GM21515 (cell line): ENCODE results near the gene KATNB1.
"Not testable (repeated sequence)": the region's sequence is repeated elsewhere in the genome, so short reads cannot be mapped to it uniquely, and the experiment has no call there.

Experiments
- ATAC-seq: cut with Tn5 transposase; IDR thresholded peaks from one replicate; pipeline ENCODE4 v1.9.1; 2021; ENCODE audit not compliant: unreplicated experiment

Gene KATNB1

GRCh38 chr16:57701759-57702371 lies 33.7 kb upstream of the KATNB1 start:
- no peak for ATAC-seq

DNA sequence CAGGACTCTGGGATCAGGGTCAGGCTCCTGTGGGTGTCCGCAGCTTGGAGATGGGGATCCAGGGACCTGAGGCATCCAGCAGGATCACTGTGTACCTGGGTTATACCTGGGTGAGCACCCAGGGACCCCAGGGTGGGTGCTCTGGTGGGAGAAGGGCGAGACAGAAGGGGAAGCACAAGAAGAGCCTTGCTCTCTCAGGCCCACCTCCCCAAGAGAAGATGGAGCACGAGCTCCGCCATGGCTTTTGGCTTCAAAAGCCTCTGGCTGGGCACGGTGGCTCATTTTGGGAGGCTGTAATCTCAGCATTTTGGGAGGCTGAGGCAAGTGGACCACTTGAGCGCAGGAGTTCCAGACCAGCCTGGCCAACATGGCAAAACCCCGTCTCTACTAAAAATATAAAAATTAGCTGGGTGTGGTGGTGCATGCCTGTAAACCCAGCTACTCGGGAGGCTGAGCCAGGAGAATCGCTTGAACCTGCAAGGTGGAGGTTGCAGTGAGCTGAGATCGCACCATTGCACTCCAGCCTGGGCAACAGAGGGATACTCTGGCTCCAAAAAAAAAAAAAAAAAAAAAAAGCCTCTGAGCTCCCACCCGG lies 32.1 kb upstream of the KATNB1 start:
- no peak for ATAC-seq

DNA sequence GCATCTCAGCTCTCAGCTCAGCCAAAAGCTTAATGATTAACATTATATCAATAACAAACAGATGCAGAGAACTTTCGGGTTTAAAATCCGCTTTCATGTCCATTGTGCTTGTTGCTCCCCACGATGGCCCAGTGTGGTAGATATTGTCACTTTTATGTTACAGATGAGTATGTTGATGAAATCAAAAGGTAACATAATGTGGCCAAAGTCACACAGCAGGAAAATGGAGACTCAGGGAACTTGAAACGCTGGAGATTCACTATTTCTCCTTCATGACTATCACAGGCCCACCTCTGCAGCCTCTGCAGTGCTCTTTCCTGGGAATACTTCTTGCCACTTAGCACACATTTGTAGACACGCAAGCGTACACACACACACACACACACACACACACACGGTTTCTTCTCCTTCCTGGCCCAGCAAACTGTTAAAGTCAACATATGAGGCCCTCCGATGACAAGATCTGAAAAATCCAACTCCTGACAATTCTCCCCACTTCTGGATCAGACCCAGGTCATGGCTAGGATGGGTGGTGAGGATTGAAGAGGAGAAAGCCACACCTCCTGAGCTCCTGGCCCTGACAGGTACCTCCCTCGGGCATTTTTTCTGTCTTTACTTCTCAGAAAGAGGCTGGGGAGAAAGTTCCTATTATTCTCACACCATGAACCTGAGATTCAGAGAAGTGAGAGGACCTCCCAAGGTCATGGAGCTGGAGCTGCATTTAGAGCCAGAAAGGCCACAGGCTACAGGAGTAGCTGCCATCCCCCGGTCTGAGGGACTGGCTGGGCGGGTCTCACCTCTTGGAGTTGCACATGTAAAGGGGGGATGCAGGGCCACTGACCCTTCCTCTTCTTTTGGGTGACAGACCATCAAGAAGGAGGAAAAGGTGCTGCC lies 31.3 kb upstream of the KATNB1 start:
- ATAC-seq = no peak

GRCh38 chr16:57704905-57705852 lies 30.4 kb upstream of the KATNB1 start:
- ATAC-seq = no peak

DNA sequence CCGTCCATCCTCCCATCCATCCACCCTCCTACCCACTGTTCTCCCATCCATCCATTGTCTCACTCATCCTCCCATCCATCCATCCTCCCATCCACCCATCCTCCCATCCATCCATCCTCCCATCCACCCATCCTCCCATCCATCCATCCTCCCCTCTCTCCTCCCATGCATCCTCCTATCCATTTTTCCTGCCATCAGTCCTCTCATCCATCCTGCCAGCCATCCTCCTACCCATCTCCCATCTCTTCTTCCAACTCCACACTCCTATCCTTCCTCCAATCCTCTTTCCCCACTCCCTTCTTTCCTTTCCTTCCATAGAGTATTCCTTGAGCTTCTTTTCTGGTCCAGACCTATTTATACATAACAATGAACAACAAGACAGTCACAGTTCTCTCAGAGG lies 28.9 kb upstream of the KATNB1 start:
- ATAC-seq = no peak

- no peak for ATAC-seq
Observed at GRCh38 chr16:57707331-57707730, 28.2 kb upstream of the KATNB1 start.

DNA sequence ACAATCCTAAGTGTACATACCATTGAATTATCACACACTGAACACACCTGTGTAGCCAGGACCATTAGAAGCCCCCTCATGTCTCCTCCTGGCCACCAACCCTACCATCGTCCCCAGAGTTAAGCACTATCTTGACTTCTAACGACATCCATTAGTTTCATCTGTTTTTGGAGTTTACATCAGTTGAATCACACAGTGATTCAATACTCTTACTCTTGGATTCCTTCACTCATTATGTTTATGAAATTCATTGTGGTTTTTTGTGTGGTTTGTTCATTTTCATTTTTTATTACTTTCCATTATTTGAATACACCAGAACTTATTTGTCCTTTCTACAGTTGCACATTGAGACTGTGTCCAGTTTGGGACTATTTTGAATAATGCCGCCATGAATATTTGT lies 27.4 kb upstream of the KATNB1 start:
- ATAC-seq = no peak

DNA sequence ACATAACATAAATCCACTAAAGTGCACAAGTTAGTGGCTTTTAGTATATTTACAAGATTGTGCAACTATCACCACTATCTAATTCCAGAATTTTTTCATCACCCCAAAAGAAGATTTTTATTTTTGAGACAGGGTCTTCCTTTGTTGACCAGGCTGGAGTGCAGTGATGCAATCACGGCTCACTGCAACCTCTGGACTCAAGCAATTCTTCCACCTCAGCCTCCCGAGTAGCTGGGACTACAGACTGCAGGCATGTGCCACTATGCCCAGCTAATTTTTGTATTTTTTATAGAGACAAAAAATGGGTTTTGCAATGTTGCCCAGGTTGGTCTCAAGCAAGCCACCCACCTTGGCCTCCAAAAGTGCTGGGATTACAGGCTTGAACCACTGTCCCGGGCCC lies 25.9 kb upstream of the KATNB1 start:
- no peak for ATAC-seq

- ATAC-seq = no peak
Observed at GRCh38 chr16:57711346-57711745, 24.2 kb upstream of the KATNB1 start.

DNA sequence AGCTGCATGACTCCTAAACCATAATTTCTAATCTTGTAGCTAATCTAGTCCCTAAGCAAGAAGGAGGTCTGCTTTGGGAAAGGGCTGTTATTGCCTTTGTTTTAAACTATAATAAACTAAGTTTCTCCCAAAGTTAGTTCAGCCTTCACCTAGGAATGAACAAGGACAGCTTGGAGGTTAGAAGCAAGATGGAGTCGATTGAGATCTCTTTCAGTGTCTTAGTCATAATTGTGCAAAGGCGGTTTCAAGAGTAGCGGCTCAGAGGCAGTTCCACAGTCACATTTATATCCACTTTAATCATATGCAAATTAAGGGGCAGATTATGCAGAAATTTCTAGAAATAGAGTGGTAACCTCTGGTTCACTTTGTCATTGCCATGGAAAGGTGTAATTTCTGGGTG lies 23.6 kb upstream of the KATNB1 start:
- ATAC-seq = no peak

- not testable (repeated sequence) for ATAC-seq
Observed at GRCh38 chr16:57712569-57712968, 23.0 kb upstream of the KATNB1 start.

GRCh38 chr16:57713596-57713995 lies 22.0 kb upstream of the KATNB1 start:
- ATAC-seq = no peak

DNA sequence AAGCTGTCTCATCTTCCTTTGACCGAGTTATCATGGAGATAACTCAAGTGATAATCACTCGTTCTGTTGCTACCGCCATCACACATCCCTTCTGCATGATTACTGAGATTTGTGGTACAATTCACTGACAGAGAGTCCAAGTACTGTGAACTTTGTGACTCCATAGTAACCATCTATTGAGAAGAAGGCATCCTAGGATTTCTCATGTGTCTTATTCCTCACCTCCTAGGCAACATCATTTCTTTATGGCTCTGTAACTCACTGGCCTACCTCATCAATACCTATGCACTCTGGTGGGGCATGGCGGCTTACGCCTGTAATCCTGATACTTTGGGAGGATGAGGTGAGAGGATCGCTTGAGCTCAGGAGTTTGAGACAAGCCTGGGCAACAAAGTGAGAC lies 21.5 kb upstream of the KATNB1 start:
- ATAC-seq = no peak

DNA sequence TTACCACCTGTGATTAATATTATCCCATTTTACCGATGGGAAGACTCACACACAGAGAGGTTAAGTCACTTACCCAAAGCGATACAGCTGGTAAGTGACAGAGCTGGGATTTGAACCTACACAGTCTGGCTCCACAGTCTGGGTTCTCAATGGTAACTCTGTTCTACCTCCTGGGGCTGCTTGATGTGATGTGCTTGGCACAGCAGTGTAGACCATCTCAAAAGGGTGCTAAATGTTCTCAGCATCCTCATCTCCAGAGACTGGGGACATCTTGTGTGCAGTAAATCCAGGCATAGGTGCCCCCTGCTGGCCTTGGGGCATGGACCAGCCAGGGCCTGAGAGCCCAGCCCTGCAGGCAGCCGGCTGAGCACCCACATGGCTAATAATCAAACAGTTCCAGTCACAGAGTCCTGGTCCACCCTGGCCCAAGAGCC lies 15.4 kb upstream of the KATNB1 start:
- no peak for ATAC-seq

- no peak for ATAC-seq
Observed at GRCh38 chr16:57721356-57722209, 14.0 kb upstream of the KATNB1 start.

GRCh38 chr16:57722210-57722499 lies 13.4 kb upstream of the KATNB1 start:
- ATAC-seq = no peak

- ATAC-seq = no peak
Observed at GRCh38 chr16:57722651-57723050, 12.9 kb upstream of the KATNB1 start.

GRCh38 chr16:57723170-57723569 lies 12.4 kb upstream of the KATNB1 start:
- no peak for ATAC-seq

GRCh38 chr16:57724531-57724930 lies 11.0 kb upstream of the KATNB1 start:
- ATAC-seq = no peak

GRCh38 chr16:57725151-57725550 lies 10.4 kb upstream of the KATNB1 start:
- ATAC-seq = no peak
